Keratinocyte (primary cell): ENCODE results near the gene PIAS1. TPM values are rescaled to one million over a fixed set of nuclear protein-coding genes. Genes with fewer than 3 reads are reported as not detected.

Experiments
- DNase-seq: peaks from one replicate; pipeline ENCODE4 v3.0.0-alpha.2; 2011; ENCODE audit warnings: low read depth, missing footprints, low spot score
- FAIRE-seq: peaks from 2 replicates; lab custom pipeline; 2011; peaks lifted over from hg19 to GRCh38; lab: Jason Lieb, UNC
- H2AFZ ChIP-seq: 2 replicates; pipeline ENCODE4 v1.6.0; 2012; ENCODE audit warnings: low read length, control low read depth, inconsistent platforms; ENCODE audit not compliant: control insufficient read depth
- H3K27ac ChIP-seq: 2 replicates; pipeline ENCODE4 v1.5.1; 2011; ENCODE audit warnings: low read length; ENCODE audit not compliant: control insufficient read depth, insufficient read depth
- H3K27me3 ChIP-seq: 3 replicates; pipeline ENCODE4 v1.6.0; 2011; ENCODE audit warnings: low read length; ENCODE audit not compliant: control insufficient read depth, insufficient read depth; ENCODE audit errors: extremely low read depth
- H3K36me3 ChIP-seq, 2 experiments: 2 replicates in 1 of 2; 3 replicates in 1 of 2; pipeline ENCODE4 v1.5.1; 2011; ENCODE audit warnings: low read length in 2 of 2, mild to moderate bottlenecking in 1 of 2; ENCODE audit not compliant: control insufficient read depth in 2 of 2, insufficient read depth in 2 of 2; ENCODE audit errors: extremely low read depth in 1 of 2
- H3K4me1 ChIP-seq: 3 replicates; pipeline ENCODE4 v1.5.1; 2011; ENCODE audit warnings: low read length; ENCODE audit not compliant: control insufficient read depth, insufficient read depth; ENCODE audit errors: extremely low read depth
- H3K4me2 ChIP-seq: 3 replicates; pipeline ENCODE4 v1.6.0; 2011; ENCODE audit warnings: low read depth, low read length; ENCODE audit not compliant: control insufficient read depth, insufficient read depth; ENCODE audit errors: extremely low read depth
- H3K4me3 ChIP-seq, 3 experiments: fragments of 200-600 bp in 1 of 3; sonication (generic) in 1 of 3; 2 replicates in 2 of 3; 3 replicates in 1 of 3; pipeline ENCODE4 v1.5.1; 2011 to 2016; ENCODE audit warnings: low read length in 3 of 3, mild to moderate bottlenecking in 3 of 3, control low read depth in 2 of 3, inconsistent platforms in 1 of 3, low read depth in 1 of 3, mixed read lengths in 1 of 3, mixed run types in 1 of 3, moderate library complexity in 1 of 3; ENCODE audit not compliant: control insufficient read depth in 2 of 3, insufficient read depth in 2 of 3; ENCODE audit errors: extremely low read depth in 1 of 3
- H3K79me2 ChIP-seq: 2 replicates; pipeline ENCODE4 v1.6.0; 2012; ENCODE audit warnings: low read length; ENCODE audit not compliant: control insufficient read depth, insufficient read depth
- H3K9ac ChIP-seq: 3 replicates; pipeline ENCODE4 v1.6.0; 2011; ENCODE audit warnings: low read length; ENCODE audit not compliant: control insufficient read depth, insufficient read depth; ENCODE audit errors: extremely low read depth
- H3K9me1 ChIP-seq: 3 replicates; pipeline ENCODE4 v1.6.0; 2011; ENCODE audit warnings: low read length; ENCODE audit not compliant: control insufficient read depth, insufficient read depth; ENCODE audit errors: extremely low read depth
- H3K9me3 ChIP-seq: 2 replicates; pipeline ENCODE4 v1.5.1; 2012; ENCODE audit warnings: low read depth, low read length; ENCODE audit not compliant: control insufficient read depth
- H4K20me1 ChIP-seq: 3 replicates; pipeline ENCODE4 v1.6.0; 2011; ENCODE audit warnings: low read length; ENCODE audit not compliant: control insufficient read depth, insufficient read depth; ENCODE audit errors: extremely low read depth
- EZH2 ChIP-seq: IDR thresholded peaks from one replicate; pipeline ENCODE4 v1.6.1; 2012; ENCODE audit warnings: inconsistent platforms, mild to moderate bottlenecking, low read length, moderate library complexity
- dilution Hi-C: fragments of 300-500 bp; cut with MboI; formaldehyde crosslinking; loops from one replicate; pipeline ENCODE4 v1.7.0; 2020; ENCODE audit warnings: low sequenced_read_pairs; ENCODE audit not compliant: extremely low pct_ligation_motif_present
- polyA plus RNA-seq, 5 experiments: library from polyadenylated mRNA; depleted of rRNA in 3 of 5; stranded (reverse) in 3 of 5; stranded (forward) in 1 of 5; unstranded in 1 of 5; fragments of >200 nt; gene quantifications; 1 replicate in 1 of 5; 2 replicates in 3 of 5; 3 replicates in 1 of 5; pipeline versions ENCODE4 v1.2.1 to v1.2.3, GENCODE V29; 2011 to 2012; ENCODE audit warnings: missing spikeins in 2 of 5, low read depth in 1 of 5, low replicate concordance in 1 of 5
- TF ChIP-seq, protein P1 (sequence below), 3 experiments: IDR thresholded peaks in 1 of 3; conservative IDR thresholded peaks in 1 of 3; optimal IDR thresholded peaks in 1 of 3; 2 replicates in 2 of 3; 3 replicates in 1 of 3; pipeline versions ENCODE3 to v1.5.1; 2011; ENCODE audit warnings: low read length in 3 of 3, mild to moderate bottlenecking in 3 of 3, moderate library complexity in 2 of 3, control low read depth in 1 of 3, inconsistent platforms in 1 of 3; ENCODE audit not compliant: insufficient read depth in 2 of 3; ENCODE audit errors: extremely low read depth in 1 of 3

Gene PIAS1
- polyA plus RNA-seq, 1 donor (not counting 4 experiments of a cell fraction or from before 2014, with no cell fraction given), result 58.2 TPM

DNA sequence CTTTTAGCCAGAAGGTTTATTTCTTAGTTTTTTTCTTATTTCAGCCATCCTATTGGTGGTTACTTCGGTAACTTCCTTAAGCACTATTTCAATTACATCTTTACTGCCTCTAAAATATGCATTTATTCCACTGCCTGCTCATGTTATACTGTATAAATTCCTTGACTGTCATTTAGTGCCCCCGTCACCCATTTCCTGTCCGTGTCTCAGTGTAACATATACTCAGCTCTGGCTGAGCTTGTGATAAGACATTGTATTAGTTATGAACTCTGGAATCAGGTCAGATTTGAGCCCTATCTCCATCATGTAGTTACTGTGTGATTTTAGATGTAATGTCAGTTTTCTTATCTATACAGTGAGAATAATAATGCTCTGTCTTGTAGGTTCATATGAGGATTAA, 24.2 kb downstream of the PIAS1 start:
- Histone ChIP-seq H2AFZ (no peak overlapping the region), H3K4me3 (no peak overlapping the region), H3K9ac (no peak overlapping the region), H3K9me3 (no peaks in the 10 kb centered on the region), H3K4me2 (no peak overlapping the region), H3K9me1 (peaks cover 2% of the 10 kb centered on the region), H3K79me2 (peaks cover 97% of the 10 kb centered on the region), H3K36me3 (no peaks in the 10 kb centered on the region), H4K20me1 (peaks cover 13% of the 10 kb centered on the region), H3K27me3 (no peaks in the 10 kb centered on the region), H3K4me1 (no peaks in the 10 kb centered on the region), H3K27ac (no peak overlapping the region)
- FAIRE-seq, result no peak
- TF ChIP-seq EZH2, result no peak
- TF ChIP-seq, protein P1, sequence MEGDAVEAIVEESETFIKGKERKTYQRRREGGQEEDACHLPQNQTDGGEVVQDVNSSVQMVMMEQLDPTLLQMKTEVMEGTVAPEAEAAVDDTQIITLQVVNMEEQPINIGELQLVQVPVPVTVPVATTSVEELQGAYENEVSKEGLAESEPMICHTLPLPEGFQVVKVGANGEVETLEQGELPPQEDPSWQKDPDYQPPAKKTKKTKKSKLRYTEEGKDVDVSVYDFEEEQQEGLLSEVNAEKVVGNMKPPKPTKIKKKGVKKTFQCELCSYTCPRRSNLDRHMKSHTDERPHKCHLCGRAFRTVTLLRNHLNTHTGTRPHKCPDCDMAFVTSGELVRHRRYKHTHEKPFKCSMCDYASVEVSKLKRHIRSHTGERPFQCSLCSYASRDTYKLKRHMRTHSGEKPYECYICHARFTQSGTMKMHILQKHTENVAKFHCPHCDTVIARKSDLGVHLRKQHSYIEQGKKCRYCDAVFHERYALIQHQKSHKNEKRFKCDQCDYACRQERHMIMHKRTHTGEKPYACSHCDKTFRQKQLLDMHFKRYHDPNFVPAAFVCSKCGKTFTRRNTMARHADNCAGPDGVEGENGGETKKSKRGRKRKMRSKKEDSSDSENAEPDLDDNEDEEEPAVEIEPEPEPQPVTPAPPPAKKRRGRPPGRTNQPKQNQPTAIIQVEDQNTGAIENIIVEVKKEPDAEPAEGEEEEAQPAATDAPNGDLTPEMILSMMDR (optimal IDR thresholded peaks at IDR 0.05 in 1 of 3, IDR thresholded peaks at IDR 0.05 in 1 of 3, conservative IDR thresholded peaks at IDR 0.05 in 1 of 3; ENCODE audit: extremely low read depth in 1 of 3, insufficient read depth in 2 of 3, low read length in 3 of 3), result no peak
- DNase-seq, result no peak
- dilution Hi-C loops, result no loop called here

DNA sequence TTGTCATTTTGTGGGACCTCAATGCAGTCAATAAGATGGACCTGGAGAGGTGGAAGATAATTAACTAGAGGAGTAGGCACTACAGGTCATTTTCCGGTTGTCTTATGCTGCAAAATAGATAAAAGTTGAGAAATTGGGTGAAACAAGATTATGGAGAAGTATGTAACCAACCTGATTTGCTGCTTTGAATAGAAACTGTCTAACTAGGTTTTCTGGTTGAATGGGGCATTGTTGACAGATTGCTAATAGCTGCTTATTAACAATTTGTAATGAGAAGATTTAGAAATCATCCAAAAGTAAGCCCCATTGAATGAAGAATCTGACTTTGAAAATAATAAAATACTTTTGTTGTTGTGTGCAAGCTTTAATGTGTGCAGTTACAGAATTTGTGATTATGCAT, 26.2 kb downstream of the PIAS1 start:
- H3K4me1 ChIP-seq, result no peaks in the 10 kb centered on the region
- TF ChIP-seq, protein P1 (optimal IDR thresholded peaks at IDR 0.05 in 1 of 3, IDR thresholded peaks at IDR 0.05 in 1 of 3, conservative IDR thresholded peaks at IDR 0.05 in 1 of 3; ENCODE audit: extremely low read depth in 1 of 3, insufficient read depth in 2 of 3, low read length in 3 of 3), result no peak
- no peak for TF ChIP-seq EZH2
- H3K4me3 ChIP-seq, result no peak overlapping the region
- peaks cover 98% of the 10 kb centered on the region for H3K79me2 ChIP-seq
- dilution Hi-C loops, result no loop called here
- H3K36me3 ChIP-seq, result no peaks in the 10 kb centered on the region
- no peak overlapping the region for H2AFZ ChIP-seq
- H3K9ac ChIP-seq, result no peak overlapping the region
- no peak for FAIRE-seq
- H3K27ac ChIP-seq, result no peak overlapping the region
- no peak for DNase-seq
- H3K9me3 ChIP-seq, result no peaks in the 10 kb centered on the region
- H3K9me1 ChIP-seq, result peaks cover 2% of the 10 kb centered on the region
- H4K20me1 ChIP-seq, result peaks cover 13% of the 10 kb centered on the region
- H3K27me3 ChIP-seq, result no peaks in the 10 kb centered on the region
- H3K4me2 ChIP-seq, result no peak overlapping the region
